ENCODE data around the gene CDCA7. TPM values are rescaled to one million over a fixed set of nuclear protein-coding genes. Genes with fewer than 3 reads are reported as not detected.

Gene CDCA7
- total and polyA plus RNA-seq, 4 donors, result 0.08 to 7.9 (median 0.17) TPM

- H3K9ac ChIP-seq (ENCODE audit: low read depth in 1 of 2, low read length in 2 of 2), result no peak overlapping the region
- peaks cover 5 to 10% (median 7%) of the 10 kb centered on the region in 4 donors for H3K27me3 ChIP-seq (ENCODE audit: control insufficient read depth in 4 of 4, insufficient read depth in 4 of 4, low read length in 3 of 4)
- H3K4me1 ChIP-seq (ENCODE audit: control insufficient read depth in 4 of 4, insufficient read depth in 4 of 4, low read length in 3 of 4), result peaks cover 0 to 2% (median 0%) of the 10 kb centered on the region in 4 donors
- H3K4me3 ChIP-seq (ENCODE audit: low read depth in 1 of 3, low read length in 3 of 3), result no peak overlapping the region
- TF ChIP-seq CTCF (IDR thresholded peaks at IDR 0.05; ENCODE audit: low read depth, low read length, missing input control), result no peak
- H3K27ac ChIP-seq (ENCODE audit: low read depth in 1 of 2, low read length in 2 of 2), result no peak overlapping the region
- no peaks in the 10 kb centered on the region for H3K9me3 ChIP-seq (ENCODE audit: control insufficient read depth in 4 of 4, low read length in 3 of 4)
- no peaks in the 10 kb centered on the region for H3K36me3 ChIP-seq (ENCODE audit: control insufficient read depth in 4 of 4, insufficient read depth in 3 of 4, low read depth in 1 of 4, low read length in 3 of 4)
- whole genome bisulfite sequencing, result 61% methylated on average over 8 of the region's 8 CpGs
- no peak for DNase-seq (ENCODE audit: low spot score)
Measured at GRCh38 chr2:173404841-173405750, 50.4 kb downstream of the CDCA7 start.

GRCh38 chr2:173407176-173407575, 52.5 kb downstream of the CDCA7 start:
- TF ChIP-seq SP1 (IDR thresholded peaks at IDR 0.05) (no peak), YY1 (IDR thresholded peaks at IDR 0.05) (no peak), HNF4A (conservative IDR thresholded peaks at IDR 0.05) (no peak), MAX (IDR thresholded peaks at IDR 0.05) (no peak), TAF1 (conservative IDR thresholded peaks at IDR 0.05) (no peak), GABPA (IDR thresholded peaks at IDR 0.05 in 1 of 2, conservative IDR thresholded peaks at IDR 0.05 in 1 of 2) (no peak), CTCF (IDR thresholded peaks at IDR 0.05; ENCODE audit: low read depth, low read length, missing input control) (no peak), EGR1 (IDR thresholded peaks at IDR 0.05; ENCODE audit: low read depth in 2 of 2) (no peak), ZBTB33 (IDR thresholded peaks at IDR 0.05) (no peak), RAD21 (IDR thresholded peaks at IDR 0.05) (no peak), RXRA (IDR thresholded peaks at IDR 0.05) (no peak), HNF4G (IDR thresholded peaks at IDR 0.05) (no peak), JUND (IDR thresholded peaks at IDR 0.05) (no peak), FOXA1 (IDR thresholded peaks at IDR 0.05) (no peak), NR2F2 (IDR thresholded peaks at IDR 0.05) (no peak)
- WGBS, result 84% methylated on average over 5 of the region's 5 CpGs
- no peak overlapping the region for H3K9ac ChIP-seq (ENCODE audit: low read depth in 1 of 2, low read length in 2 of 2)
- no peak overlapping the region for H3K4me3 ChIP-seq (ENCODE audit: low read depth in 1 of 3, low read length in 3 of 3)
- no peaks in the 10 kb centered on the region for H3K36me3 ChIP-seq (ENCODE audit: control insufficient read depth in 4 of 4, insufficient read depth in 3 of 4, low read depth in 1 of 4, low read length in 3 of 4)
- H3K9me3 ChIP-seq (ENCODE audit: control insufficient read depth in 4 of 4, low read length in 3 of 4), result no peaks in the 10 kb centered on the region
- H3K27ac ChIP-seq (ENCODE audit: low read depth in 1 of 2, low read length in 2 of 2), result no peak overlapping the region
- DNase-seq (ENCODE audit: low spot score), result no peak
- peaks cover 0 to 10% (median 2%) of the 10 kb centered on the region in 4 donors for H3K27me3 ChIP-seq (ENCODE audit: control insufficient read depth in 4 of 4, insufficient read depth in 4 of 4, low read length in 3 of 4)
- H3K4me1 ChIP-seq (ENCODE audit: control insufficient read depth in 4 of 4, insufficient read depth in 4 of 4, low read length in 3 of 4), result peaks cover 0 to 2% (median 0%) of the 10 kb centered on the region in 4 donors
